GM13976 (cell line): ENCODE data around the gene ANKRD11.

Source experiments
- DNase-seq: peaks from one replicate; pipeline ENCODE4 v3.0.0; 2012; ENCODE audit warnings: low spot score
- CTCF ChIP-seq: IDR thresholded peaks from 2 replicates; pipeline ENCODE4 v1.5.1; 2012; ENCODE audit warnings: borderline replicate concordance, mild to moderate bottlenecking; ENCODE audit not compliant: insufficient read depth; ENCODE audit errors: extremely low read depth, missing control alignments, control extremely low read depth
- in situ Hi-C: fragments of 300-500 bp; cut with MboI; formaldehyde crosslinking; loops from one replicate; pipeline ENCODE4 v1.12.0; 2022; ENCODE audit warnings: low sequenced_read_pairs, mixed read lengths, inconsistent platforms; ENCODE audit not compliant: unreplicated experiment

Gene ANKRD11

GRCh38 chr16:89318871-89319630 lies 171.3 kb downstream of the ANKRD11 start:
- TF ChIP-seq CTCF, result no peak
- DNase-seq, result no peak
- in situ Hi-C loops, result no loop called here

- in situ Hi-C loops, result no loop called here
- DNase-seq, result no peak
- TF ChIP-seq CTCF, result no peak
Measured at GRCh38 chr16:89318430-89318758, 172.0 kb downstream of the ANKRD11 start.

GRCh38 chr16:89317729-89318429 lies 172.5 kb downstream of the ANKRD11 start:
- no peak for TF ChIP-seq CTCF
- DNase-seq, result no peak
- in situ Hi-C loops, result no loop called here

- in situ Hi-C loops, result no loop called here
- DNase-seq, result no peak
- no peak for TF ChIP-seq CTCF
Measured at GRCh38 chr16:89317101-89317671, 173.2 kb downstream of the ANKRD11 start.

GRCh38 chr16:89316701-89317100 lies 173.7 kb downstream of the ANKRD11 start:
- in situ Hi-C loops, result no loop called here
- TF ChIP-seq CTCF, result no peak
- no peak for DNase-seq

- TF ChIP-seq CTCF, result no peak
- in situ Hi-C loops, result no loop called here
- DNase-seq, result peak; percentile 79
Measured at GRCh38 chr16:89315791-89316581, 174.4 kb downstream of the ANKRD11 start.
